WERI-Rb-1 (cell line): ENCODE measurements around the gene PRRT1B.
"Not testable (repeated sequence)": the region's sequence is repeated elsewhere in the genome, so short reads cannot be mapped to it uniquely, and the experiment has no call there.

Source experiments
- DNase-seq: peaks from one replicate; pipeline ENCODE4 v3.0.0-alpha.2; 2020
- H3K27ac ChIP-seq: fragments of 250-450 bp; sonication (Bioruptor Pico); 2 replicates; pipeline ENCODE4 v1.5.1; 2020; ENCODE audit warnings: mild to moderate bottlenecking, moderate library complexity
- H3K27me3 ChIP-seq: fragments of 250-450 bp; sonication (Bioruptor Pico); 2 replicates; pipeline ENCODE4 v1.5.1; 2021; ENCODE audit warnings: mild to moderate bottlenecking, low read depth, moderate library complexity; ENCODE audit not compliant: insufficient read depth, severe bottlenecking
- H3K36me3 ChIP-seq: fragments of 250-450 bp; sonication (Bioruptor Pico); 2 replicates; pipeline ENCODE4 v1.5.1; 2020; ENCODE audit warnings: mild to moderate bottlenecking, moderate library complexity
- H3K4me3 ChIP-seq: 2 replicates; pipeline ENCODE4 v1.5.1; 2011; ENCODE audit warnings: low read depth, mild to moderate bottlenecking, control low read depth, low read length
- H3K9me3 ChIP-seq: fragments of 250-450 bp; sonication (Bioruptor Pico); 2 replicates; pipeline ENCODE4 v1.5.1; 2021; ENCODE audit warnings: mild to moderate bottlenecking, moderate library complexity; ENCODE audit not compliant: severe bottlenecking
- TF ChIP-seq, protein P1 (sequence below): IDR thresholded peaks from 2 replicates; pipeline ENCODE4 v1.5.1; 2011; ENCODE audit warnings: low read depth, mild to moderate bottlenecking, control low read depth, inconsistent platforms, low read length

Gene PRRT1B

DNA sequence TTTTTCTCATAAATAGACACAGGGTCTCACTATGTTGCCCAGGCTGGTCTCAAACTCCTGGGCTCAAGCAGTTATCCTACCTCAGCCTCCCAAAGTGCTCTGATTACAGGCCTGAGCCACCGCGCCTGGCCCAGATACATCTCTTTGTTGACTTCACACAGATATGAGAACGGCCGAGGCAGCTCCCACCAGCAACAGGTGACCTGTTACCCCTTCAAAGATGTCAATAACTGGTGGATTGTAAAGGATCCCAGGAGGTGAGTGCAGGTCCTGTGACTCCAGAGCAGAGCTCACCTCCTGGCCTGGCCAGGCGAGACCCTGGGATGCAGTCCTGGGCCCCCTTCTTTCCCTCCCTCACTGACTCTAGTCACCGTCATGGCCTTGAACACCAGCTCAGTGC lies 33.4 kb upstream of the PRRT1B start:
- DNase-seq = no peak
- Histone ChIP-seq H3K27ac (no peak overlapping the region), H3K4me3 (no peak overlapping the region), H3K27me3 (no peaks in the 10 kb centered on the region), H3K9me3 (no peaks in the 10 kb centered on the region), H3K36me3 (peaks cover 86% of the 10 kb centered on the region)
- TF ChIP-seq, protein P1, sequence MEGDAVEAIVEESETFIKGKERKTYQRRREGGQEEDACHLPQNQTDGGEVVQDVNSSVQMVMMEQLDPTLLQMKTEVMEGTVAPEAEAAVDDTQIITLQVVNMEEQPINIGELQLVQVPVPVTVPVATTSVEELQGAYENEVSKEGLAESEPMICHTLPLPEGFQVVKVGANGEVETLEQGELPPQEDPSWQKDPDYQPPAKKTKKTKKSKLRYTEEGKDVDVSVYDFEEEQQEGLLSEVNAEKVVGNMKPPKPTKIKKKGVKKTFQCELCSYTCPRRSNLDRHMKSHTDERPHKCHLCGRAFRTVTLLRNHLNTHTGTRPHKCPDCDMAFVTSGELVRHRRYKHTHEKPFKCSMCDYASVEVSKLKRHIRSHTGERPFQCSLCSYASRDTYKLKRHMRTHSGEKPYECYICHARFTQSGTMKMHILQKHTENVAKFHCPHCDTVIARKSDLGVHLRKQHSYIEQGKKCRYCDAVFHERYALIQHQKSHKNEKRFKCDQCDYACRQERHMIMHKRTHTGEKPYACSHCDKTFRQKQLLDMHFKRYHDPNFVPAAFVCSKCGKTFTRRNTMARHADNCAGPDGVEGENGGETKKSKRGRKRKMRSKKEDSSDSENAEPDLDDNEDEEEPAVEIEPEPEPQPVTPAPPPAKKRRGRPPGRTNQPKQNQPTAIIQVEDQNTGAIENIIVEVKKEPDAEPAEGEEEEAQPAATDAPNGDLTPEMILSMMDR = no peak

DNA sequence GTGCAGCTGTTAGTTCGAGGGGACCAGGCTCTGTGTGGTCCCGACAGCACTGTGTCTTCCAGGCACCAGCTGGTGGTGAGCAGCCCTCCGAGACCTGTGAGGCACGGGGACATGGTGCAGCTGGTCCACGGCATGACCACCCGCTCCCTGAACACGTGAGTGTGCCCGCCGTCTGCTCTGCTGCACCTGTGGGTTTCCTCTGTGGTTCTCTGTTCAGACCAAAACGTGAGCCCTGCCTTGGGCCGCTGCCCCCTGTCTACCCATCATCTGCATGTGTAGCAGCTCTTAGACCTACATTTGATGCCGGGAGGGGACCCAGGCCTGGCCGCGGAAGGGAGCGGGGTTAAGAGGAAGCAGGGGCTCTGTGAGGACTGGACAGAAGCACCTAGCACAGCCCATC lies 32.1 kb upstream of the PRRT1B start:
- Histone ChIP-seq H3K9me3 (no peaks in the 10 kb centered on the region), H3K36me3 (peaks cover 89% of the 10 kb centered on the region), H3K4me3 (no peak overlapping the region), H3K27me3 (no peaks in the 10 kb centered on the region), H3K27ac (no peak overlapping the region)
- no peak for DNase-seq
- TF ChIP-seq, protein P1 = no peak

DNA sequence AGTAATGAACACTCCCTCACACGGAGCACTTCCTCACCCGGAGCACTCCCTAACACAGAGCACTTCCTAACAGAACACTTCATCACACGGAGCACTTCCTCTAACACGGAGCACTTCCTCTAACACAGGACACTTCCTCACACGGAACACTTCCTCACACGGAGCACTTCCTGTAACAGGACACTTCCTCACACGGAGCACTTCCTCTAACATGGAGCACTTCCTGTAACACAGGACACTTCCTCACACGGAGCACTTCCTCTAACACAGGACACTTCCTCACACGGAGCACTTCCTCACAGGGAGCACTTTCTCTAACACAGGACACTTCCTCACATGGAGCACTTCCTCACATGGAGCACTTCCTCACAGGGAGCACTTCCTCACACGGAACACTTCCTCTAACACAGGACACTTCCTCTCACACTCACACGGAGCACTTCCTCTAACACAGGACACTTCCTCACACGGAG lies 29.7 kb upstream of the PRRT1B start:
- peaks cover 92% of the 10 kb centered on the region for H3K36me3 ChIP-seq

DNA sequence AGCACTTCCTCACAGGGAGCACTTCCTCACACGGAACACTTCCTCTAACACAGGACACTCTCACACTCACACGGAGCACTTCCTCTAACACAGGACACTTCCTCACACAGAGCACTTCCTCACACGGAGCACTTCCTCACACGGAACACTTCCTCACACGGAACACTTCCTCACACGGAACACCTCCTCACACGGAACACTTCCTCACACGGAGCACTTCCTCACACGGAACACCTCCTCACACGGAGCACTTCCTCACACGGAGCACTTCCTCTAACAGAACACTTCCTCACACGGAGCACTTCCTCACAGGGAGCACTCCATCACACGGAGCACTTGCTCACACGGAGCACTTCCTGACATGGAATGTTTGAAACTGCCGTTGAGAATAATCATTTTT lies 29.2 kb upstream of the PRRT1B start:
- TF ChIP-seq, protein P1 = no peak
- Histone ChIP-seq H3K36me3 (peaks cover 92% of the 10 kb centered on the region), H3K27ac (no peak overlapping the region), H3K9me3 (no peaks in the 10 kb centered on the region), H3K4me3 (no peak overlapping the region), H3K27me3 (no peaks in the 10 kb centered on the region)
- DNase-seq = no peak

More for the DNA sequence above, 29.7 kb upstream of the PRRT1B start:
- H3K9me3 ChIP-seq, DNase-seq, H3K27ac ChIP-seq, H3K4me3 ChIP-seq, H3K27me3 ChIP-seq: not testable (repeated sequence)

DNA sequence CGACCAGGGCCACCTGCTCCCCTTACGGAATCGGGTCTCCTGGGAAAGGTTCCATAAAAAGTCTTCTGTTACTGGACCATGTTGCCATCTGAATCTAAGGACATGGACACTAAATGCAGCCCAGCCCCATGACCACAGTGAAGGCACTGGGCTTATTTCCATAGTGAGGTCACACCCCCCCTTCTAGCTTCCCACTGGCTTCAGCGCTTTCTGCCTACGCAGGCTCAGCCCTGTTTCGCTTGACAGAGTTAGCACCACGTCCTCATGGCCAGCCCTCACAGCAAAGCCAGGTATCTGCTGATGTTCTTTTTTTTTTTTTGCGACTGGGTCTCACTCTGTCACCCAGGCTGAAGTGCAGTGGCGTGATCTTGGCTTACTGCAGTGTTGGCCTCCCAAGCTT lies 28.4 kb upstream of the PRRT1B start:
- Histone ChIP-seq H3K9me3 (no peaks in the 10 kb centered on the region), H3K27ac (no peak overlapping the region), H3K27me3 (no peaks in the 10 kb centered on the region), H3K36me3 (peaks cover 92% of the 10 kb centered on the region), H3K4me3 (no peak overlapping the region)
- TF ChIP-seq, protein P1 = no peak
- DNase-seq = no peak

DNA sequence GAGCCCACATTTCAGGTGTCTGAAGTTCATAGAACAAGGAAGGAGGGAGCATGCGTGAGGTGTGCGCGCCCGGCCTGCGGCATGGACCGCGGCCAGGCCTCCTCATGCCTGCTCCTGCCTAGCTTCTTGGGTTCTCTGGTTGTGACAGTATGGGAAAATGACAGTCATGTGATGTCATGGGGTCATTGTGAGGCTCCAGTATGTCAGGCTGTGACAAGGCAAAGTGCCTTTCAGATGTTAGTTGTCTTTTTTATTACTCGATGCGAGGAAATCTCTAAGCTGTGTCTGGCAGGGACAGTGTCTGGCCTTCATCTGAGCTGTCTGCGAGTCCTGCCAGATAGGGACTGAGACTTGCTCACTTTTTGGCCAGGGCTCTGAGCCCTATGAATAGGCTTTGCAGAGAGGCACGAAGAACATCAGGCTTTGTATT lies 27.5 kb upstream of the PRRT1B start:
- H3K36me3 ChIP-seq = peaks cover 92% of the 10 kb centered on the region

More for the DNA sequence above, 27.5 kb upstream of the PRRT1B start:
- no peak for DNase-seq
- H3K9me3 ChIP-seq = no peaks in the 10 kb centered on the region
- TF ChIP-seq, protein P1 = no peak
- no peak overlapping the region for H3K27ac ChIP-seq
- H3K27me3 ChIP-seq = no peaks in the 10 kb centered on the region
- H3K4me3 ChIP-seq = no peak overlapping the region
